Raji (cell line): ENCODE measurements around the gene MYT1.

Experiments used
- POLR2A ChIP-seq: IDR thresholded peaks from 2 replicates; pipeline ENCODE4 v1.6.1; 2011; ENCODE audit warnings: low read depth, low read length, control low read depth; ENCODE audit not compliant: insufficient read depth

The MYT1 gene

DNA sequence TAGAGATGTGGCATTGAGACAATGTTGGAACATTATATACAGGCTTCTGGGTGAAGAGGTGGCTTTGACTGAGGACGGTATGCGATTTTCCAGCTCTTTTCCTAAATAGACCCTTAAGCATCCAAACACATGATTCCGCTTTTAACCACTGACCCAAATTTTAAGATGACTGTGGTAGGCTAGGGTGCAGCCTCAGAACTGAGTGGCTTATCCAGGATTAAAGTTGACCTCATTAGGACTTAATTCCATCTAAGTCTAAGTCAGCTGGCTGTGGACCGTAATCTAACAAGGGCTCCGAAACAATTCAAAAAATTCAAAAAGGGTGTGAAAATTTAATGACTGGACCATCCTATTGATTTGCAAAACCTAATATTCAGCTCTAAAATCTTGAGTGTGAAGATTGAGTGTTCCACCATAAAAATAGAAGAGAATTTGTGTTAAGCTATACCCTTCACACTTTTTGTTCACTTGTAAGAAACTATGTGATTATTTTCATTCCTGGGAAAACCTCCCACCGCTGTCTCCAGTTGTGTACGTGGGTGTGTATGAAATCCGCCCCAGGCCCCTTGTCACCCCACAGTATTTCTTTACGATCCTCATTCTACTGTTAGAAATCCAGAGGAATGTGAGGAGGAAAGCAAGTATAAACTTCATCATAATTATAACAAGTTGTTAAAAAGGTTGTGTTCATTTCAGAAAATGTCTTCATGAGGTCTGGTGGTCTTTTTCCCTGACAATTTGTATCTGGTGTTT lies 94.0 kb downstream of the MYT1 start:
- TF ChIP-seq POLR2A: no peak

DNA sequence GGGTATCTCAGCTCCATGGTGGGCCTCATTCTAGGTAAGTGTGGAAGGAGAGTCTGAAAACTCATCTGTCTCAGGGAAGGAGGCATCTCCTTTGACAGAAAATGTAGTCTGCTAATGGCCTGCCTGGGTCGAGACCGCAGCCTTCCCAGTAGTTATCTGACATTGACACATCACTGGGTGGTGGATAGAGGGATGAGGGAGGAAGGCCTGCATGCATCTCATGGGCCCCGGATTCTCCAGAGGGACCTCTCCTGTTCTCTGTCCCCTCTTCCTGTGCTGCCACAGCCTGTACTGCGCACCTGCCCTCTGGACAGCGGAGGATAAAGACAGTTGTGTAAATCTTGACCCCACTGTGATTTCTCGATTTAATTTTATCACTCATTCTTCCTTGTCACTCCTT lies 96.0 kb downstream of the MYT1 start:
- TF ChIP-seq POLR2A: no peak

DNA sequence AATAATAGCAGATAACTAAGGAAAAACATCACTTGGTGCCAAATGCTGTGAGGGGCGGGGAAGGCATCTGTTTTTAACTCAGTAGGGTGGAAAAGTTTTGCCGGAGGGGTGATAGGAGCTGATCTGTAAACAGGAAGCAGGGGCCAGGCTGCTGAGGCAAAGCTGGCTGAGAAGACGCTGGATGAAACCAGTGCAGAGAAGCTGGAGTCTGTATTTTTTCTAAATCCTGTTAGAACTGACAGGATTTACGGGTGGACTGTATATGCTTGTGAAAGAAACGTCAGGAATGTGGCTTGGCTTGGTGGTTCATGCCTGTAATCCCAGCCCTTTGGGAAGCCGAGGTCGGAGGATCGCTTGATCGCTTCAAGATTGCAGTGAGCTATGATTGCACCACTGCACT lies 96.9 kb downstream of the MYT1 start:
- no peak for TF ChIP-seq POLR2A

DNA sequence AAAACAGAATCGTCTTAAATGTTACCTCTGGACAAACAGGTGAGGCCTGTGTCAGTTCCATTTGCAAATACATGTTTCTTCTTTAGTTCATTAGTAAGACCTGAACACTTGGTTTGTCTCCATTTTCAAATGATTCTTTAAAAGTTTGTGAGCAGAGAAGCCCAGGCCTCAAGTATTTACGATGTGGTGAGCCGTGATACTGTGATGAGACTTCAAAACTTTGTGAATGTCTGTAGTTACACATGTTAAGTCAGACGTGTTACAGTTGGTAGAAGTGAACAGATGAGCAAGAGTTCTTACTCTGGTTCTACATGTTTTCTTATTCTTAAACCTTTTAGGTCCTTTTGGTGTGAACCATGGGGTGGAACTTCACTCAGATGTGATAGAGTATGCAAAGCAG lies 99.8 kb downstream of the MYT1 start:
- no peak for TF ChIP-seq POLR2A

DNA sequence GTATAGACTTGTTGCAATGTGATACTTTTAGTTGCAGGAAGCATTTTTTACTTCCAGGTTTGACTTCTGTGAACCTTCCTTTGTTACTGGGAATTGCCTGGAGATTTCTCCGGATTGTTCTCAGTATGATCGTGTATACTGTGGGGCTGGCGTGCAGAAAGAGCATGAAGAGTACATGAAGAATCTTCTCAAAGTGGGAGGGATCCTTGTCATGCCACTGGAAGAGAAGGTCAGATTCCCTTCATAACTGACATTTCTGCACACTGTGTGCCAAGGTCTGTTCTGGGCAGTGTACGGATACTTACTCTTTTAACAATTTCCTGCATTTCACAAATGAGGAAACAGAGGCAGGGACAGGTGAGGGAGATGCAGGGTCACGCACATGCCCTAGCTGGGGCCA lies 100.9 kb downstream of the MYT1 start:
- TF ChIP-seq POLR2A: no peak

DNA sequence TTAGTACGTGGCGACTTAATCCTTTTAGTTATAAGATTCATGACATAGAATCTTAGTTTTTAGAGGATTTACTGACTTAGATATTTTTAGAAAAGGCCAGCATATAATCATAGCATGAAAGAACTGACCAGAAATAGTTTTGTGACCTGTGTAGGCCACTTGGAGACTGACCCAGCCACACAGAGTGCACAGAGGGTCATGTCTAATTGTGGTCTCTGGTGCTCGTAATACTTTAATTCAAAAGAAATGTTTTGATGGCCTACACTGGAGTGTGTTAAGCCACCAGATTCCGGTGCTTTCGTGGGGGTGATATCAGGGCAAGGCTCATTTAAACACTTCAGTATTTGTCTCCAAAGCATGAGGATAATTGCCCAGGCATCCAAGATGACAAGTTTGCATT lies 102.7 kb downstream of the MYT1 start:
- no peak for TF ChIP-seq POLR2A

DNA sequence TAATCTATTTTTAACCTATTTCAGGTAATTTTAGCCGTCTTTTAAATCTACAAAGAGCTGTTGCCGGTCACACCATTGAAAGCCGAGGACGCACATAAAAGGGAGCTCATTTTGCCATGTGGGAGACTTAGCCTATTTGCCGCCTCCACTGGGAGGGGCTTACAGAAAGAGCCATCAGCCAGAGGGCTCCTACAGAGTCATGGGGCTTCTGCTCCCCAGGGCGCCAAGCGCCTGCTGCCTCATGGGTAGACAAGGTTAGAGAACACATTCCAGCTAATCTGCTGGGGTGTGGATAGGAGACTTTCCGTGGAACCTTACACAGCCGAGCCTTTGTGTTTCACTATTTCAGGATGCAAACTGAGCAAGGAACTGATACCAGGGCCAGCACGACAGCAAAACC lies 103.9 kb downstream of the MYT1 start:
- TF ChIP-seq POLR2A: no peak

DNA sequence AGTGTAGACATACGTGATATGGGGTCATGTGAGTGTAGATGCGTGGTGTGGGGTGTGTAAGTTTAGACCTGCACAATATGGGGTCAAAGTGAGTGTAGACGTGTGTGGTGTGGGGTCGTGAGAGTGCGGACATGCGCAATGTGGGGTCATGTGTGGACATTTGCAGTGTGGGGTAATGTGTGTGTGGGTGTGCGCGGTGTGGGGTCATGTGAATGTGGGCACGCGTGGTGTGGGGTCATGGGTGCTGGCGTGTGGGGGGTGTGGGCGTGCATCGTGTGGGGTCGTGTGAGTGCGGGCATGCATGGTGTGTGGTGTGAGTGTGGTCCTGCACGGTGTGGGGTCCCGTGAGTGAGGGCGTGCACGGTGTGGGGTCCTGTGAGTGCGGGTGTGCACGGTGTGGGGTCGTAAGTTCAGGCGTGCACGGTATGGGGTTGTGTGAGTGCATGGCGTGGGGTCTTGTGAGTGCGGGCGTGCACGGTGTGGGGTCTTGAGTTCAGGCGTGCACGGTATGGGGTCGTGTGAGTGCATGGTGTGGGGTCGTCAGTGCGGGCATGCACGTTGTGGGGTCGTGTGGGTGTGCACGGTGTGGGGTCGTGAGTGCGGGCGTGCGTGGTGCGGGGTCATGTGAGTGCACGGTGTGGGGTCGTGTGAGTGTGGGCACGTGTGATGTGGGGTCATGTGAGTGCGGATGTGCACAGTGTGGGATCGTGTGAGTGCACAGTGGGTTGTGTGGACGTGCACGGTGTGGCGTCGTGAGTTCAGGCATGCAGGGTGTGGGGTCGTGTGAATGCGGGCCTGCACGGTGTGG lies 105.6 kb downstream of the MYT1 start:
- TF ChIP-seq POLR2A: no peak

DNA sequence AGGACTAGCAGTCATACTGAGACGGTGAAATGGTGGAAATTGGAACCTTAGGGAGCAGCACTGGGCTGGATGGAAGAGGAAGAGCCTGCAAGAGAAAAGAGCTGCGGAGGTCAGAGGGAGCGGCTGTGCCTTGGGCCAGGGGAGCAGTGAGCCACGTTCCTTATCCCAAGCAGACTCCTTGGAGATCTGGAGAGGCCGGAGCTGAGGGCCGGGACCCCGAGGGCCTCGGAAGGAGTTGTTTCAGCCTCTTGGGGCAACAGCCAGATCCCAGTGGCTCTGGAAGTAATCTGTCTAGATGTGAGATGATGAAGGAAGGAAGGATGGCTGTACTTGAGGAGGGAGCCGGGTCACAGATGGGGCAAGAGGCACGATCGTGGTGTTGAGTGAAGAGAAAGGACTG lies 107.4 kb downstream of the MYT1 start:
- TF ChIP-seq POLR2A: no peak

DNA sequence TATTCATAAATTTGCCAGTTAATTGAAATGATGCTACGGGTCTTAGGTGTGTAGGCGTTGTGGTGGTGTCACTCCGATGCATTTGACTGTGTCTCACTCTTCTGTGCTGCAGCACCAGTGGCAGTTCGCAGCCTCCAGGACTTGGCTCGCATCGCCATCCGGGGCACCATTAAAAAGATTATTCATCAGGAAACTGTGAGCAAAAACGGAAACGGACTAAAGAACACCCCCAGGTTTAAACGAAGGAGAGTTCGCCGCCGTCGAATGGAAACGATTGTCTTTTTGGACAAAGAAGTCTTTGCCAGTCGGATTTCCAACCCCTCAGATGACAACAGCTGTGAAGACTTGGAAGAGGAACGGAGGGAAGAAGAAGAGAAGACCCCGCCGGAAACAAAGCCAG lies 108.9 kb downstream of the MYT1 start:
- no peak for TF ChIP-seq POLR2A

DNA sequence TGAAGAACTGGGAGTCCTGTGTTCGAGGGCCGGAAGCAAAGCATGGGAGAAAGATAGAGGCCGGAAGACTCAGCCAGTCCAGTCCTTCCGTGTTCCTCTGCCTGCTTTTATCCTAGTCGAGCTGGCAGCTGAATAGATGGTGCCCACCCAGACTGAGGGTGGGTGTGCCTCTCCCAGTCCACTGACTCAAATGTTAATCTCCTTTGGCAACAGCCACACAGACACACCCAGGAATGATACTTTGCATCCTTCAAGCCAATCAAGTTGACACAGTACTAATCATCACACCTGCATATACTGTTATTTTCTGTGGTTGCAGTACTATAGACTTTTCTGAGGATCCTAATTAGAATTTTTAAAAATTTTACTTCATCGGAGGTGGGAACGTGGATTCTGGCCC lies 112.6 kb downstream of the MYT1 start:
- no peak for TF ChIP-seq POLR2A

DNA sequence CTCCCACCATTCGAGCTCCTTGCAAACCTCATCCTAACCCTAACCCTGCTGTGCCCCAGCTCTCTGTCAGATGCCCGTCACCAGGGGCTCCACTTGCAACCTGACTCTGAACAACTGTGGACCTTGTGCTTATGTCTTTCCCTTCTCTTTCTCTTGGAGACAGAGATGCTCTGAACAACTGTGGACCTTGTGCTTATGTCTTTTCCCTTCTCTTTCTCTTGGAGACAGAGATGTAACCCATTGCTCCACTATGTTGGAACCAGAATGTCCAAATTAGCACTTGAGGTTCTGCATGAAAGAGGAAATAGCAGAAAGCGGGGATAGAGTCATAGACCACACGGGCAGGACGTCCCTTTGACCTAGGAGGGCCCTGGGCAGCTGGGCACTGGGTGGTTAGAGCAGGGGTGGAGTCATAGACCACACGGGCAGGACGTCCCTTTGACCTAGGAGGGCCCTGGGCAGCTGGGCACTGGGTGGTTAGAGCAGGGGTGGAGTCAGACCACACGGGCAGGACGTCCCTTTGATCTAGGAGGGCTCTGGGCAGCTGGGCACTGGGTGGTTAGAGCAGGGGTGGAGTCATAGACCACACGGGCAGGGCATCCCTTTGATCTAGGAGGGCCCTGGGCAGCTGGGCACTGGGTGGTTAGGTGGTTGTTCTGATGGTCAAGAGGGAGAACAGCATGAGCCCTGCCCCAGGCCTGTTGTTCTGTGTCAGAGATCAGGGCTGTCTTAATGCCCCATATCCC lies 113.5 kb downstream of the MYT1 start:
- no peak for TF ChIP-seq POLR2A

DNA sequence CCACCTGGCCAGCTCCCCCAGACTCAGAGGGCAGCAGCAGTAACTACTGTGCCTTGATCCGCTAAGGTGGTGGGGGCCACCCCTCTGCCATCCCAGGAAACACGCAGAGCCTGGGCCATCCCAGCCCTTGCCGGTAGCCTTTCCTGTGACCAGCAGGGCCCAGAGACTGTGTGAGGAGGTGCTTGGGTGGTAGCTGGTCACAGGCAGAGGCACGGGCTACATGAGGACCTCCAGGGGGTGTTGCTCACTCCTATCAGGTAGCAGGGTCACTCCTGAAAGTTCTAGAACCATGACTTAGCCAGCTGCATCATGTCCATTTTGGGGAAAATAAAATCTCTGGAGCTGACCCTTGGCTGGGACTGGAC lies 114.0 kb downstream of the MYT1 start:
- TF ChIP-seq POLR2A: no peak

DNA sequence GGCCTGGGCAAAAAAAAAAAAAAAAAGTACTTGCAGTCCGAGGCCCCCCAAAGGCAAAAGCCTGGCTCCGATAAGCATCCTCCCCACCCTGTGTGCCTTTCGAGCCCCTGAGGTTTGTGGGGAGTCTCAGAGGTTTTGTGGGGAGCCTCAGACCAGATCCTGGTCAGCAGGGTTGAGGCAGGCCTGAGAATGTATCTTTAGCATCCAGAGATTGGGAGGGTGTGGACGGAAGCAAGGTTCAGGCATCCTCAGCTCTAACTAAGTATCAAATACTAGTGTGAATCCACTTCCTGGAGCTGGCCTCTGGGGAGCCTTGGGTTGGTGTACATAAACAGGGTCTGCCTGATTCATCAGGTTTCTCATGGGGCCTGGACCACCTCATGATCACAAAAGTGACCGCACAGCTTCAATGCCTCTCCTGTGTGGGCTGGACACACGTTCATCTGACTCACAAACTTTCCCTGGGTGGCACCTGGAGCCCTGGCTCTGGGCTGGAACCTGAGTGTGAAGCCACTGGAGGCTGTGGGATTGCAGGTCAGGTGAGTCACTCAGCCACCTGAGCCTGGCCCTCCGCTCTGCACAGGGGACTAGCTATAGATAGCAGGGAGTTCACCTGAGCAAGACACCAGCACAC lies 115.7 kb downstream of the MYT1 start:
- TF ChIP-seq POLR2A: no peak

DNA sequence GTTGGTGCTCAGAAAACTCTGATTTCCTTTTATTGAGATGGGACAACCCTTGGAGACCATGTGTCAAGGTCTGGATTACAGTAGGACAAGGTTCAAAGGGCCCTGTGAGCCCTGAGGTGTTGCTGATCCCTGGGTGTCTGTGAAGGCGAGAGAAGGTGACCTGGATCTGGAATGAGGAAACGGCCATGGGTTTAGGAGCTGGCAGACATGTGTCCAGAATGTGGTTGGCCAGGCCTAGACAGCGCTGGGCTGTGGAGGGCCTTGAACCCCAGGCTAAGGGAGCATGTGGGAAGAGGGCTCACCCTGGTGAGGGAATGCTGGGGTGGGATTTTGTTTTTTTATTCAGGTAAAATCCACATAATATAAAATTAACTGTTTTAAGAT lies 116.2 kb downstream of the MYT1 start:
- no peak for TF ChIP-seq POLR2A
